Activated CD8-positive, alpha-beta memory T cell treated with anti-CD3 and anti-CD28 coated beads, Interleukin-2, amount 50 U/mL, for 1 hour (primary cell): ENCODE measurements around the gene SYTL2.

Experiments used
- DNase-seq: peaks from one replicate; pipeline ENCODE4 v3.0.0-alpha.2; 2020; ENCODE audit errors: extremely low read depth

SYTL2 gene

DNA sequence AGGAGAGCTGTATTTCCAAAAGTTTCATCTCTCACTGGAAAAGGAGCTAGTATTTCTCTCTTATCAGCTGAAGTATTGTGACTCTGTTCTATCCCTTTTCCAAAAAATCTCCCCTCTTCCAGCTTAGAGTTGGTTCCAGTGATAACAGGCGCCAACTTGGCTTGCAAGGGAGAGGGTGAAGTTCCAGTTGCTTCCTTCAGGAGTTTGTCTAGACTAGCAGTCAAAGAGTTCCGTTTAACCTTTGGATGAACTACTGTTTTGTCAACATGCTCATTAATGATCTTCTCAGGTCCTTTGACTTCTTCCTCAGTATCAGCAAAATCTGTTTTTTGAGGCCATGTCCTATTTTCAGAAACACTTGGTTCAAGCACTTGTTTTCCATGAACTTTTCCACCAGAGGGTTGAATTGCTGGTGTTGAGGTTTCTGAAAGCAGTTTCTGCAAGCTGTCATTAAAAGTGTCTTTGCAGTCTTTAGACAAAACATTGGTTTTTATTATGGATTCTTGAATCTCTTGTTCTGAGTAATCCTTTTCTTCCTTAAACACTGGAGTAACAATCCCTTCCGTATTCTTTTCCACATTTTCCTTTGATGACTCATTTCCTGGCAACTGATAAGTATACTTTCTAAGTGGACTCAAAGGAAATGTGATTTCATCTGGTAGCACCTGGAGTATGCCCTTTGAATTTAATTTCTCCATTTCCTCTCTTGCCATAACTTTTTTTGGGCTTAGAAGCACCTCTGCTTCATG lies 85.3 kb downstream of the SYTL2 start:
- DNase-seq: no peak

DNA sequence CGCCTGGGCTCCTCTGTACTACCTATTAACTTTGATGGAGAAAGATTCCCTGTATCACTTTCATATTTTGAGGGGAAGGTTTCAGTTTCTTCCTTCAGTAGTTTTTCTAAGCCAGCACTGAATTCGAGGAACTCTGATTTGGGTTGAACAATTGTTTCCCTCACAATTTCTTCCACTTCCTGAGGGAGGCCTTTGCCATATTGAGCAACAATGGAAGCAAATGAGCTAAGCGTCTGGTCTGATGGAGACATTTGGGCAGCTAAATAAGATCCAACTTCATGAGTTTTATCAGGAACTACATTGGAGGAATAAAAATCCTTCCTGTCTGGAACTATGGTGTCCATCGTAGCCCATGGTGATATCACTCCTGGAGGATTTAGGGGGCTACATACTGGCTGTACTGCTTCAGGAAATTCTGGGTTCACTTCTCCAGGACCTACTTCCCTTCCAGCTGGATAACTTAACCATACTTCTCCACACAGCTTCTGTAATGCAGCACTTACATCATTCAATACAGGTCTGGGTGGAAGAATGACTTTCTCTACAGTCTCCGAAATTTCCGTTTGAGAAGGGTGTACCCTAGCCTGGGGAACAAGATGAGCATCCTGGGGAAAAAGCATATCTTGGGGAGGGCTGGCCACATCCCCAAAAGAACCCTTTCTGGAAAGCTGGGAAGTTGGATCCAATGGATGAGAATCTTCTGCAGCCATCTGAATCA lies 86.0 kb downstream of the SYTL2 start:
- no peak for DNase-seq

DNA sequence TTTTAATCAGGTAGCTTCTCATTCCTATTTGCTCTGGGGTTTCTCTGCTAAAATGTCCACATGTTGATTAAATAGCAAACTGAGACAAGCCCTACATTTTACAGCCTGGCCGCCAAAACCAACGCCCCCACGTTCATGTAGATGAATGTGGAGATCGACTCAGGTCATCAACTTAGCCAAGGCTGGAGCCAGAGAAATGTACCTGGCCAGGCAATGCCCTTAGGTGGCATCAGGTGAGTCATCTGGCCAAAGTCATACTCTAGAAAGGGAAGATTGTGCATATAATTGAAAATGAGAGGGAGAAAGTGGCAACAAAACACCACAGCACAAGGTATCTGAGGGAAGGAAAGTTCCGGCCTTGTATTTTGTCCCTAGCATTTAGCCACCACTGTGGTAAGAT lies 87.9 kb downstream of the SYTL2 start:
- DNase-seq: no peak

DNA sequence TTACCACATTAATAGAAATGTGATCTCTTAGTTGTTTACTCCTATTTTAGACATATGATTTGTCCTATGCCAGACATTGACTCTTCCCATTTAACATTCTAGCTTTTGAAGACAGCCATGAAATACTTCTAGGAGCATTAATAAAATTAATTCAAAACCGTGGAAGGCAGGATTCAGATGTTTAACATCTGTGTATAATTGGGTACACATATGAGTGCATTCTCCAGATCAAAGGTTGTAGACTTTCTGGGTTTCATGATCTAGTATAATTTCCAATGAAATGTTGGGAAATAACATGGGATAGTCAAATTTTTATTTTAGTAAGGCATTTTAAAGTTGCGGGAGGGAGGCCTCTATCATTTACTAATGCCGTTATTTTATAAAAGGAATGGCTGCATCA lies 89.8 kb downstream of the SYTL2 start:
- no peak for DNase-seq

DNA sequence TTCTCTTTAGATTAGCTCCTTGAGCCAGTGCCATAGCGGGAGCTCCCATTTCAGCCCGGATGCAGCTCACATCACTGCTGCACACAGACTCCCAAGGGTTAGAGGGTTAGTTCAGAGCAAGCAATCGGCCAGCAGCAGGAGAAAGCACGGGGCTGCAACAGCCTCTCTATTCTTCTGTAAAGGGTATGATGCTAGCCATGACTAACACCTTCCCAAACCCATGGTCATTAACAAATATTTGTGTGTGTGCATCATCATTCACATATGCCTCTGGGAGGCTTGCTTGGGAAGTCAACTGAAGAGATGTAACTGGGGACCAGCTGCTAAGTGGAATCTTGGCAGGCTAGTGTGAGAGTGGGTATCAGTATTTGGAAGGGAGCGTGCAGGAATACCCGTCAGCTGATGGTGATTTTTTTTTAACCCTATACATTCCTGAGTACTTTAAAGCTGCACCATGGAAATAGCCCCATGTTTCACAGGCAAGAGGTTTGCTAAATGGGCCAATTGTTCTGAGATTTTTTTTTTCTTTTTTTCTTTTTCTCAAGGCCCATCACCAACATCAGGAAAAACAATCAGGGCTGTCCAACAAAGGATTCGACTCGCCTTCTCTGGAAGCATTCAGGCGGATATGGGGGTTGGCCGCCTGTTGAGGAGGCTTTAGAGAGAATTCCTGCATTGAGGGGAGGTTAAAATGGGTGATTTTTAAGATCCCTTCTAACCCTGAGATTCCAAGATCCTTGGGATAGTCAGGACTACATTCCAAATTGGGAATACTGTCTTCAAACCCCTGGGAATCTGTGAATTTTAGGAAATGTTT lies 91.7 kb downstream of the SYTL2 start:
- no peak for DNase-seq

DNA sequence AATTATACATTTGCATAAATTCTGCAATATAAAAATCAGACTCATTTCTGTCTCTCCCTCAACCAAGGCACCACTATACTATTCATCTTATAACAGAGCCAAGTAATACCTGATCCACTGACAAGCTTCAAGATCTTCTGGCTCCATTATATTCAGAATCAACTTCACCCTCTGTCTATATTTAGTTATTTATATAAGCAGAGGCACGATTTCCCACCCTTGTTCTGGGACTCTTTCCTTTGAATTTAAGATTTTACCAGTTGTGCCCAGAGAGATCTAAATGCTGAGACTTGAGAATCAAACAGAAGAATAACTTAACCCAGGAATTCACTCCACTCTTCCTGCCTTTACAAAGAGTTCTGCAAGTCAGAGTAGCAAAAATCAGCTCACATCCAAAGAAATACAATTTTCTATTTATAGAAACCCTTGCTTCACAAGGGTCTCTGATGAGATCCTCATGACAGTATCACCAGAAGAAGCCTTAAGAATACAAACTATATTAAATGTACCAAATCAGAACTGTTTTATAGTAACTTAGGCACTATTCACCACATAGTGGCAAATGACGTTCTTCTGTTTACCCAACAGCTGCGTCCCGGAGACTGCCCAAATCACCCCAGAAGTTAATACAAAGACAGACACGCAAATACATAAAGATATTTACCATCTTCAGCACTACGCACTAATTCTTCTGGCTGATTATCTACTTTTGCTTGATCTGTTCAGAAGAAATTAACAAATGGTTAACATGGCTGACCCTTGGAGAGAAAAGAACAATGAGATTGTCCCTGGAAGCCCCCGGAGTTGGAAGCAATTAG lies 92.6 kb downstream of the SYTL2 start:
- no peak for DNase-seq

DNA sequence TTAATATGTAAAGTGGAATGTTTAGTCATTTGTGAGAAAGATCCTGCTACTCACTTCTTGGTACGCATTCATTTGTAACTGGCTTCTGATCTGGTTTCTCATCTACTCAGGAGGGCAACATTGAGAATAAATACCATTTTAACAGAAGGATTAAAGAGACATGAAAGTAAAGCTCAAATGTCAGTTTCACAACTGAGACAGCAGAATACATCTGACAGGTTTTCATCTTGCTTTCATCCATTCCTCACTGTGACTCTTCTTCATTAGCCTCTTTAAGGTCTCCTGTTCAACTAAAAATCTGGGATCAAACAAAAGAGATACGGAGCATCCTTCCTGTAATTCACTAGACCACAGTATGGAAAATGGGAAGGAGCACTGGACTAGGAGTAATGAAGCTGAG lies 93.5 kb downstream of the SYTL2 start:
- no peak for DNase-seq

DNA sequence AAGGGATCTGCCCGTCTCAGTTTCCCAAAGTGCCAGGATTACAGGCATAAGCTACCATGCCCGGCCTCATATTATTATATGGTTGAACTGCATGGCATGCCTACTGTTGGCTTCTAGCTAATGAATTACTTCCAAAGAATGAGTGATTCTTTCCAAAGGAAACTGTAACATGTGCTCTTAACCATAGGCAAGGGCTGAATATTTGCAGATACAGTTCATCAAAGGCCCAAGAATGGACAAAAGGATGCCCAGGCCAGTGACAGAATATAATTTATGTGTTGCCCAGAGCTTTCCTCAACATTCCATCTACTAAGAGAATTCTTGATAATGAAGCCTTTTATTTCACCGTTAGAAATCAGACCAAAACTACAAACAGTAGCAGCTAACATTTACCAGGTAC lies 98.0 kb downstream of the SYTL2 start:
- DNase-seq: no peak

DNA sequence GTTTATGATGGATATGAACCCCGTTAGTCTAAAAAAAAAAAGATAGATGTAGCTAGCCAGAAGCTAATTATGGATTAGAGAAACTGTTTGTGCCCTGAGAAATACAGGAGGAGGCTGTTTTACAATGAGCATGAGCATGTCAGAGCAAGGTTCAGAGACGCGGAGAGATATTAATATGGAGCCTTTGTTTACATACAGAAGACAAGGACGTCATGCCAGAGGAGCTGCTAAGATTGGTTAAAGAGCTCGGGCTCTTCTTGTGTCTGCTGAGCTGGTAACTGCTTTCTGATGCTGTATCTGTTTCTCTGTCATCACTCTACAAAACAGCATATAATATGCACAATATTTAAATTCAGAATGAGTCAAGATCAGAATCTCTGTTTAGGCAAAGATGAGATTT lies 100.0 kb downstream of the SYTL2 start:
- DNase-seq: no peak

DNA sequence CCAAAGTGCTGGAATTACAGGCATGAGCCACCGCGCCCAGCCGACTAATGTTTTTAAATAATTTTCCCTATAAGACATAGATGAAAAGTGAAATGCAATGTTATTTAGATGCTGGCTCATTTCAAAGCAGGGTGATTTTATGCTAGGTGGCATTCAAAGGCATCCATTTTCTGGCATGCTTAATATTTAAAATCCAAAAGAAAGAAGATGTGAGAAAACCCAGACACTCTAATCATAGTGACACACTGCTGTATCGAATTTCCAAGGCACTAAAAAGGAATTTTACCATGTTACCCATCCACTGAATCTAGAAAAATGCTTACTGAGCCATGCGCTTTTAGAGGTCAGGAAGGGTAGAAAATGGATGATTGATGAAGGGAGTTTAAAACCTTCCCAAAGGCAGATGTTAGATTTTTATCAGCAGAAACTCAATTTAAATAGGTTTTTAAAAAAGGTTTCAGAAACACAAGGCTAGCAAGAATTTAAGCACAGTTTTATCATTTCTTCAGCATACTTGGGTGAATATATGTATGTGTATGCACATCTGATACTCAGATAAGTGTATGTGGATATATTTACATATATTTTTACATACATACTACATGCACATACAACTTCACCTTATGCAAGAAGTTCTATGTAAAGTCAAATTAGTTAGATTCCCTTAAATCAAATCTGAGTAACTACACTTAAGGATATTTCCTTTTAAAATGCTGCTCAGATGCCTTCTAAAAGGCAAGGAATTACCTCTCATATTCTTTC lies 100.8 kb downstream of the SYTL2 start:
- DNase-seq: no peak

DNA sequence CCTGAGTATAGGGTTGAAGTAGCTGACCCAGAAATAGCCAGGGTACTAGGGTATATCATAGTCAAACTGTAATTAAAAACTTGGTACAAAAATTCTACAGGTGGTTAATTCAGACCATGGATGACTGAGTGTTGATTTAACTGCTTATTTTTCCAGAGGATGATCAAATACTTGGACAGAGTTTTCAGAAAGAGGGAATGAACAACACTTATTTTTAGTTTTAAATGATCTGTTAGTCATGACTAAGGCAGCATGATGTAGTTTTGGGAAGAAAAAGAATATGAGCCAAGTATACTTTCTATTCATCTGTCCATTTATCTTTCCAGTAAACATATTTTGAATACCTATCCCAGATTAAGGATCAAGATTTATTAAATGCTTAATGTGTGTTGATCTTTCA lies 105.1 kb downstream of the SYTL2 start:
- DNase-seq: no peak

DNA sequence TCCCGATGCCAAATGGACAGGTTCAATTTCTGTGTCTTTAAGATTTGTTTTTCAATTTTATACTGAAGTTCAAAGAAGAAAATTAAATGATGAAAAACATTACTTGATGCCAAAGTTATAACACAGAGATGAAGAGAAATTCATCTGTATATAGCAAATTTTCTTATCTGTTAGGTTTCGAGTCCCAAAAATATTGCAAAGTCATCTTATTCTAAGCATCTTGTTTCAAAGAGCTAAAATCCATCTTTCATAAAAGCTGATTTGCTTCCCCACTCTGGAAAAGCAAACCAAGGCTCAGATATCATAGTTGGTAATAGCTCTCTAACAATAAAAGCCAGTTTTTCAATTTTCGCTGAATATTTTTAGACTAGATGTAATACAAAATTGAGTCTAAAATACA lies 106.0 kb downstream of the SYTL2 start:
- DNase-seq: no peak

DNA sequence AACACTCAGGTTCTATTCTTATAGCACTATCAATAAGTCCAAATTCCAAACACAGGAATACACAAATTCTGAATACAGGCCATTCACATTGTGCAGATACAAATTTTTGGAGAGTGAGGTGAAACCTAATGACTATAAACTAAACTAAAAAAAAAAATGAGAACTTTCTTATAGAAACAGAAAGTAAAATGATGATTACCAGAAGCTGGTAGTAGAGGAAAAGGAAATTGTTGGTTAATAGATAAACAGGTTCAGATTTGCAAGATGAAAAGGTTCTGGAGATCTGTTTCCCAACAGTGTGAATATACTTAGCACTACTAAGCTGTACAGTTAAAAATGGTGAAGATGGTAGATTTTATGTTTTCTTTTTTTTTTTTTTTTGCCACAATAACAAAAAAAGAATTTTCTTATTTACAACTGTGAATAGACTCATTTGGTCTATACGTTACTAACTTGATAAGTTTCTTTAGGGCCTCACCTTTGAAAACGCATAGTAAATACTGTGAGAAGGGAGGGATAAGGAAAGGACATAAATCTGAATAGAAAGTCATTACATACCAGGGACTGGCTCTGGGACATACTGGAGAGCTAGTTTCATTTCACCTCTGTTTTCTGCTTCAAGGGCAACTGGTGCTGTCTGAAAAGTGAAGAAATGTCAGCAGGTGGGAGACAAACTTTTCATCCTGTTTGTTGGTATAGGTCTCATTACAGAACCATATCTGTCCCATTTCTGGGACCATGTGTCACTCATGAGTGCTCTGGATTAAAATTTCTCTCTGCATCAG lies 110.8 kb downstream of the SYTL2 start:
- no peak for DNase-seq

DNA sequence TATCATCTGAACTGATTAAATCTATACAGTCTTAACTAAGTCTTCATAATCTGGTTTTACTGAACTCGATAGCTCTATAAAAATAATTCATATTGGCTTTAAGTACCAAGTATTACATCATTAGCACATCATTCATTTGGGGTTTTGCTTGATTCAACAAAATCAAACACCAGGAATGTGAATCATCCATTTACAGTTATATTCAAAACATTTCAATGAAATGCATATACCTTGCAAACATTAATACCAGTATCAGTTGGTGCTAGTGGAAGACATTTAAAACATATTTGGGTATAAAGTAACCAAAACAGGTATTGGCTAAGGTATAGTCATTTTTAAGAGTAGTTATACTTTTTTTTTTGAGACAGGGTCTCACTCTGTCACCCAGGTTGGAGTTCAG lies 112.7 kb downstream of the SYTL2 start:
- no peak for DNase-seq

DNA sequence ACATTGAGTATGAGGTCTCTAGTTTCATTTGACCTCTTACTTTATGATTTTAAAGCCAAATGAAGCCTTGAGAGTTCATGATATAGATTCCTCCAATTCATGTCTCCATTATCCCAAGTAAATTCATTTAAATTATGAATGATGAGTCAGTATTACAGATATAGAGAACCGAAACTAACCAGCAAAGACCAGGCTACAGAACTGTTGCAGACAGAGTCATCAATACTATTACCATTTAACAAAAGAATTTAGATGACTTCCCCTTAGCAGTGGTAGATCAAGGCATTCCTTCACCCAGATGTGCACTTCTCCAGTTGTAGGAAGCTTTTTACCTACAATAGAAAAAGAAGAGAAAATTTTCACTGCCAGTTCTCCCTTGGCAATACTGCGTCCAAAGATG lies 113.2 kb downstream of the SYTL2 start:
- DNase-seq: no peak

DNA sequence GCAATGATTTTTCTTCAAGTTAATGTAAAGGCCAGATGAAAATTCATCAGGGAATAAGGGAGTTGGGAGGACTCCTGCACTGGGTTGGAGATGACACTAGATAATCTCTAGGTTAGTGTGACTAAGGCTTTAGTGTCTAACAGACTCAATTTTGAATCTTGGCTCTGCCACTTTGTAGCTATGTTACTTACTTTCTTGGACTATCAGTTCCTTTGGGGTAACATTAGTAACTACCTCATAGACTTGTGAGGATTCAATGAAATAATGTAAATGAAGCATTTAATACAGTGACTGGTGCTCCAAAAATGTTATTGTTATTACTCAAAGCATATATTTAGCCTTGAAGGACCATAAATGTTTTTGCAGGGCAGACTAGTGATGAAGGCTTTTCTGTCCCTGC lies 115.4 kb downstream of the SYTL2 start:
- DNase-seq: no peak

DNA sequence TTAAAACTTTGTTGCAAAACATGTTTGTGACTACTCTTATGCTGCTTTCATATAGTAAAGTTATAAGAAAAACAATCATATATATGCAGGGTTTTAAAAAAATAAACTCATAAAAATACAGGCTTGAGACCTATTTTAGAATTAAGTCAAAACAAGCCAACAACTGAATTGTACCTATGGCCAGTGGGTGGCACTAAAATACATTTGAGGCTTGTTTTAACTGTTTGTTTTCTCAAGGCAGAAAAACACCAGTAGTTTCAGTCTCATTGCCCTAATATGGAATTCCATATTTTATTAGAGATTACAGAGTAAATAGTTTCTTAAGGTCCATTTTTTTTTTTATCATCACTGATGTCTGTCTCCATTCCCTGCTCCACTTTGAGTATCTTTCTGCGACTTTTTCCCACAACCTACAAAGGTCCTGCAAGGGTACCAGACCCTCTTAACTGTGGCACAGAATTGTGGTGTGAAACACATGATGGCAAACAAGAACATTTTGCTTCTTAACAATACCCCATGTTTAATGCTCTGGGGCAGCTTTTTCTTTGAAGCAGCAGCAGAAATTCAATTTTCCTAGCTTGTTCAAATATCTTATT lies 116.5 kb downstream of the SYTL2 start:
- no peak for DNase-seq

DNA sequence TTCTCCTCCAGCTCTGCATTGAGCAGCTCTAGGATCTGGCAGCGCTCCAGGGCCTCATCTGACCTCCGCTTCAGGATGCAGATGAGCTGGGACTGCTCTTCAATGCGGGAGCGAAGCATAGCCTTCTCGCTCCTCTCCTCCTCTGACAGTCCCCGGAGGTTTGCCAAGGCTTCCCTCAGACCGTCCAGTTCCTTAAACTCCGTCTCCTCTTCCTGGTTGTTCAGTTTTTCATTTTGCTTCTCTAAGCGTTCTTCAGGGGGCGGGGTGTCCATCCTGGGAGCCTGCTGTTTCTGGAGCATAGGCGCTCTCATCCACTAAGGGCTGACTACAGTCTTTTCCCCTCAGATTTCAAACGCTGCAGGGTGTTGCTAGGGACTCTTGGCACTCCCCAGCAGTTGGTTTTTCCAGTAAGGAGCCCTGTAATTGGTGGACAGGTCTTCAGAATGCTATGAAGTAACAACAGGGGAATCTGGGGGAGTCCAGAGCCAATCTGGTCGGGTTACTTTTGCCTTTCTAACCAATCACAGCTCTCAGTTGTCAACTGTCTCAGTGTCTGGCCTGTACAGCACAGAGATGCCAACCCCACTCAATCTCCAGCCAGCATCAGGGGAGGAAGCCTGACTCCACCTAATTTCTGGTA lies 125.0 kb downstream of the SYTL2 start, which contains the start of gene CCDC89:
Gene CCDC89, minus strand, starts transcription at position 376 of the 640 bp plus-strand sequence. Its CDS starts 65 bp downstream, at position 311.
- no peak for DNase-seq

DNA sequence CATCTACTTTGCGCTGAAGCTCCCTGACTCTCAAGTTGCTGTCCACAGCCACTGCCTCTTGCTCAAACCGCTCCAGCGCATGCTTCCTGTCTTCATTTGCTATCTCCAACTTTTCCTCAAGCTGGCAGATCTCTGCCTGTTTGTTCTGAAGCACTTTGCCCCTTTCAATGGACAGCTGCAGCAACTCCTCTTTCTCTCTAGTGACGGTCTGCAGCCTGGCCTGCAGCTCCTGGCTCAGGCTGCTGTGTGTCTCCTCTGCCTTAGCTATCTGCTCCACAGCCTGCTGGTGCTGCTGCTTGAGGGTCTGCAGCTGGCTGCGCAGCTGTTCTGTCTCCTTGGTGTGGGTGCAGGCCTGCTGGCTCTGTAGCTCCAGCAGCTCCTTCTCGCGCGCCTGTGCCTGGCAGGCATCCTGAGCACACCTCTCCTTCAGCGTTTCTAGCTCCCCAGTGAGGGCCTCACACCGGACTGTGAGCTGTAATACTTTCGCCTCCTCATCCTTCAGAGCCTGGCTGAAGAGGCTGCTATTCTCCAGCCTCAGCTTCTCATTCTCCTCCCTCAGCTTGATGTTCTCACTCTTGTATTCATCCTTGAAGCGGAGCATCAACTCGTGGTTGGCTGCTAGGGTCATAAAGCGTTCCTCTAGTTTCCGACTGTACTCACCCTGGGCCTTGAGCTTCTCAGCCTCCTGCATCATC lies 125.7 kb downstream of the SYTL2 start:
- DNase-seq: no peak
